Activated naive CD8-positive, alpha-beta T cell treated with anti-CD3 and anti-CD28 coated beads, Interleukin-2, amount 10 ng/mL, durations not matched to agents 7 days and 5 days (primary cell): Measurements from ENCODE around the gene ARMC5. TPM values are rescaled to one million over a fixed set of nuclear protein-coding genes. Genes with fewer than 3 reads are reported as not detected.
A peak's percentile ranks its signal among the peaks of the same experiment; 100 is the strongest.
"Not testable (repeated sequence)": the region's sequence is repeated elsewhere in the genome, so short reads cannot be mapped to it uniquely, and the experiment has no call there.

ENCODE experiments used
- ATAC-seq: fragments of 150-1000 bp; cut with Tn5 transposase; one replicate; pipeline ENCODE4 v1.10.0; 2021; ENCODE audit warnings: low read depth, moderate library complexity
- POLR2A ChIA-PET: fragments of 350-600 bp; sonication (Branson Sonifier 250); formaldehyde crosslinking; loops from one replicate; lab custom pipeline; 2021; ENCODE audit warnings: antibody characterized with exemption; lab: Charles Lee
- DNase-seq: peaks from one replicate; pipeline ENCODE4 v3.0.0; 2021
- H3K27ac Mint-ChIP-seq: one replicate; pipeline ENCODE4 v1.8.0; 2022; ENCODE audit warnings: mild to moderate bottlenecking, mixed read lengths
- H3K27me3 Mint-ChIP-seq: one replicate; pipeline ENCODE4 v1.8.0; 2022; ENCODE audit warnings: mild to moderate bottlenecking, moderate library complexity, mixed read lengths
- H3K36me3 Mint-ChIP-seq: one replicate; pipeline ENCODE4 v1.8.0; 2021; ENCODE audit warnings: mild to moderate bottlenecking, mixed read lengths
- H3K4me1 Mint-ChIP-seq: one replicate; pipeline ENCODE4 v1.8.0; 2021; ENCODE audit warnings: mixed read lengths
- H3K4me3 Mint-ChIP-seq: one replicate; pipeline ENCODE4 v1.8.0; 2022; ENCODE audit warnings: mild to moderate bottlenecking, moderate library complexity, mixed read lengths
- H3K9me3 Mint-ChIP-seq: one replicate; pipeline ENCODE4 v1.8.0; 2021; ENCODE audit warnings: mixed read lengths
- total RNA-seq, 2 experiments: library from RNA; stranded (reverse); gene quantifications; one replicate each; pipeline ENCODE4 v1.2.3, GENCODE V29; 2021

The ARMC5 gene
- total RNA-seq, 2 experiments from 2014 or later: 12.9 to 13.6 TPM

DNA sequence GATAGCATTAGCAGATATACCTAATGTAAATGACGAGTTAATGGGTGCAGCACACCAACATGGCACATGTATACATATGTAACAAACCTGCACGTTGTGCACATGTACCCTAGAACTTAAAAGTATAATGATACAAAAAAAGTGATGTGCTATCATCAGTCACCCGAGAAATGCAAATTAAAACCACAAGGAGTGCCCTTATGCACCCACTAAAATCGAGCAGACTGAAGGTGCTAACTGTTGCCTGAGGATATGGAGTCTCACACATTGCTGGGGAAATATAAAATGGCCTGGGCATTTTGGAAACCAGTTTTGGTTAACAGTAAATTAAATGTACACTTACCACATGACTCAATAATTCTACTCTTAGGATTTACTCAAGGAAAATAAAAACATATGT is 20.3 kb upstream of the ARMC5 start:
- peaks cover 18% of the 10 kb centered on the region for H3K4me1 Mint-ChIP-seq
- POLR2A ChIA-PET, H3K27me3 Mint-ChIP-seq, H3K9me3 Mint-ChIP-seq, H3K36me3 Mint-ChIP-seq, H3K27ac Mint-ChIP-seq, DNase-seq, H3K4me3 Mint-ChIP-seq, ATAC-seq: not testable (repeated sequence)

DNA sequence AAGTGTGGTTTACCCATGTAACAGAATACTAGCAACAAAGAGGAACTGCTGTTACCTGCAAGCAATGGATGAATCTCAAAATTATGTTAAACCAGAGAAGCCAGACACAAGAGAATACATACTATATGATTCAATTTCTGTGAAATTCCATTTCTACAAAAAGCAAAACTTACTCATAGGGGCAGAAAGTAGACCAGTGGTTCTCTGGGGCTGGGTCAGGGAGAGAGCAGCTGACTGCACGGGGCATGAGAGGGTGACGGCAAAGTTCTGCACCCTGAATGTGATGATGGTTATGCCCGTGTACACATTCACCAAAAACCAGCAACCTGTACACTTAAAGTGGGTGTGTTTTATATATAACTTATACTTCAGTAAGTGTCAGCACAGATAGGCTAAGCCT is 19.8 kb upstream of the ARMC5 start:
- POLR2A ChIA-PET: interaction anchor here (0.8 to 0.9 kb wide), 2 partner anchors 13 to 237 kb away, joined by 3 read pairs; partner anchors contain the start of gene PYCARD
- no peaks in the 10 kb centered on the region for H3K27me3 Mint-ChIP-seq

DNA sequence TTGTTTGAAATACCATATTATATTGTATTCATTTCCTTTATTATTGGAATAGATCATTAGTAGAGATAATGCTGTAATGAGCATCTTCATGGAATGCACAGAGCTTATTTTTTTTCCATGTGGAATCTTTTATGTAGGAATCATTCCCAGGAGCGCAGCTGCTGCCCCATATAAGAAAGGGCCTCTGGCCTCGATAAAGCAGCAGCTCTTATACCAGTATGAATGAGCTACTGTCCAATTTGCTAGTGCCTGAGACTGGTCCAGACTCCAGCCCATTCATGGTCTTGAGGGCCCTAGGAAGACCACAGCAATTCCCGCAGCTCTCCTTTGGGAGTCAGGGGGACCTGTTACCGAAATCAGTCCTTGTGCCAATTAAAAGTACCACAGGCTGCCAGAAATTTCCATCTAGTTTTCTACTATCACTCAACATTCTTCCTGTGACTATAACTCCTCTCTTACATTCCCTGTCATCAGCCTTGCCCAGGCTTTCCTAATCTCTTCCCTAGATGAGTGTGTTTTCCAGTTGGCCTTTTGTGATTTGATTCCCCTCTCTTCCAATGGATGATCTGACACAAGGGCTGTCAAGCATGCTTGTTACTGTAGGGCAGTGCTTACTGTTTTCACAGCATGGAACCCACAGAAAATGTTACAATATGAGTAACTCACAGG is 18.7 kb upstream of the ARMC5 start:
- POLR2A ChIA-PET: interaction anchor here (0.6 to 1.0 kb wide), 4 partner anchors 12 to 392 kb away, joined by 3 to 7 read pairs (median 4); partner anchors contain the start of gene PYCARD
- ATAC-seq (no peak), DNase-seq (no peak)
- Mint-ChIP-seq H3K27me3 (no peaks in the 10 kb centered on the region), H3K36me3 (no peaks in the 10 kb centered on the region), H3K4me1 (peaks cover 18% of the 10 kb centered on the region), H3K9me3 (no peaks in the 10 kb centered on the region), H3K4me3 (no peak overlapping the region), H3K27ac (no peak overlapping the region)

More for the DNA sequence above, 19.8 kb upstream of the ARMC5 start:
- no peak for DNase-seq
- ATAC-seq: no peak
- Mint-ChIP-seq H3K4me3 (no peak overlapping the region), H3K9me3 (no peaks in the 10 kb centered on the region), H3K4me1 (peaks cover 18% of the 10 kb centered on the region), H3K36me3 (no peaks in the 10 kb centered on the region), H3K27ac (no peak overlapping the region)

DNA sequence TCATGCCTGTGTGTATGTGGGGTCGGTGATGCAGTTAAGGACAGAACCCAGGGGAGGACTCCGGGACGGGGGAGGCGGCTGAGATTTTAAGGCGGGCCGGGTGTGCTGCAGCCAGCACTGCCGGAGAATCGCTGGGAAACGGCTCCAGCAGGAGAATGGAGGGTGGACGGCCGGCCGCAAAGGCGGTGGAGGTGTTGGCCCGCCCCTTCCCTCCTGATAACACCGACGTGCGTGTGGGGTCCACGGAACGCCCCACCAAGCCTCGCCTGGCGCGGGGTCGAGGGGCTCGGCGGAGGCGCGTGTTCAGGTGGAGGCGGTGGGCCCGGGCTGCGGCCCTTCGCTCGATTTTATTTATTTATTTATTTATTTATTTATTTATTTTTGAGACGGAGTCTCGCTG is 17.3 kb upstream of the ARMC5 start:
- ATAC-seq: no peak
- no peaks in the 10 kb centered on the region for H3K9me3 Mint-ChIP-seq

DNA sequence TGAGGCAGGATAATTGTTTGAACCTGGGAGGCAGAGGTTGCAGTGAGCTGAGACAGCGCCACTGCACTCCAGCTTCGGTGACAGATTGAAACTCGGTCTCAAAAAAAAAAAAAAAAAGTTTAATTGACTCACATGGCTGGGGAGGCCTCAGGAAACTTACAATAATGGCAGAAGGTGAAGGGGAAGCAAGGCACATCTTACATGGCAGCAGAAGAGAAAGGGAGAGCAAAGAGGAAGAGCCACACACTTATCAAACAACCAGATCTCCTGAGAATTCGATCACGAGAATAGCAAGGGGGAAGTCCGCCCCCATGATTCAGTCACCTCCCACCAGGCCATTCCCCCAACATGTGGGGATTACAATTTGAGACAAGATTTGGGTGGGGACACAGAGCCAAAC is 13.4 kb upstream of the ARMC5 start:
- POLR2A ChIA-PET: interaction anchor here (0.7 to 1.1 kb wide), 2 partner anchors 61 to 245 kb away, joined by 3 to 5 read pairs; no protein-coding TSS in a partner anchor
- H3K36me3 Mint-ChIP-seq, H3K4me1 Mint-ChIP-seq, H3K4me3 Mint-ChIP-seq, H3K9me3 Mint-ChIP-seq, H3K27me3 Mint-ChIP-seq, ATAC-seq, DNase-seq, H3K27ac Mint-ChIP-seq: not testable (repeated sequence)

More for the DNA sequence above, 17.3 kb upstream of the ARMC5 start:
- peak overlapping the region; percentile 69 for H3K27ac Mint-ChIP-seq
- H3K4me3 Mint-ChIP-seq: peak overlapping the region; percentile 69
- no peak for DNase-seq
- no peaks in the 10 kb centered on the region for H3K36me3 Mint-ChIP-seq
- POLR2A ChIA-PET: interaction anchor here (0.6 to 2.0 kb wide), 11 partner anchors 16 to 299 kb away, joined by 3 to 11 read pairs (median 6); partner anchors contain the start of genes FUS and PYCARD
- peaks cover 18% of the 10 kb centered on the region for H3K4me1 Mint-ChIP-seq
- H3K27me3 Mint-ChIP-seq: no peaks in the 10 kb centered on the region

DNA sequence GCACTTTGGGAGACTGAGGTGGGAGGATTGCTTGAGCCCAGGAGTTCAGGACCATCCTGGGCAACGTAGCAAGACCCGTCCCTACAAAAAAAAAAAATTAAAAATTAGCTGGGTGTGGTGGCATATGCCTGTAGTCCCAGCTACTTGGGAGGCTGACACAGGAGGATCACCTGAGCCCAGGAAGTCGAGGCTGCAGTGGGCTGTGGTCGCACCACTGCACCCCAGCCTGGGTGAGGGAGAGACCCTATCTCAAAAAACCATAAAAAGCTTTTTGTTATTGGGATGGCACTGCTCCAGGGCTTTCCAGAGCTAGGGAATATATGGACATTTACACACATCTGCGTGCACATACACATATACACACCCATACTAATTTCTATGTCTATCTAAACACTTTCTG is 8.1 kb upstream of the ARMC5 start:
- no peaks in the 10 kb centered on the region for H3K9me3 Mint-ChIP-seq
- POLR2A ChIA-PET: interaction anchor here (0.8 to 1.0 kb wide), 2 partner anchors 9 to 377 kb away, joined by 3 read pairs; partner anchors contain the start of genes ZNF646 and ZNF668
- H3K27ac Mint-ChIP-seq: peak overlapping the region; percentile 3
- no peak overlapping the region for H3K4me3 Mint-ChIP-seq
- DNase-seq: no peak
- ATAC-seq: no peak
- peaks cover 9% of the 10 kb centered on the region for H3K36me3 Mint-ChIP-seq
- H3K27me3 Mint-ChIP-seq: no peaks in the 10 kb centered on the region
- peaks cover 27% of the 10 kb centered on the region for H3K4me1 Mint-ChIP-seq

DNA sequence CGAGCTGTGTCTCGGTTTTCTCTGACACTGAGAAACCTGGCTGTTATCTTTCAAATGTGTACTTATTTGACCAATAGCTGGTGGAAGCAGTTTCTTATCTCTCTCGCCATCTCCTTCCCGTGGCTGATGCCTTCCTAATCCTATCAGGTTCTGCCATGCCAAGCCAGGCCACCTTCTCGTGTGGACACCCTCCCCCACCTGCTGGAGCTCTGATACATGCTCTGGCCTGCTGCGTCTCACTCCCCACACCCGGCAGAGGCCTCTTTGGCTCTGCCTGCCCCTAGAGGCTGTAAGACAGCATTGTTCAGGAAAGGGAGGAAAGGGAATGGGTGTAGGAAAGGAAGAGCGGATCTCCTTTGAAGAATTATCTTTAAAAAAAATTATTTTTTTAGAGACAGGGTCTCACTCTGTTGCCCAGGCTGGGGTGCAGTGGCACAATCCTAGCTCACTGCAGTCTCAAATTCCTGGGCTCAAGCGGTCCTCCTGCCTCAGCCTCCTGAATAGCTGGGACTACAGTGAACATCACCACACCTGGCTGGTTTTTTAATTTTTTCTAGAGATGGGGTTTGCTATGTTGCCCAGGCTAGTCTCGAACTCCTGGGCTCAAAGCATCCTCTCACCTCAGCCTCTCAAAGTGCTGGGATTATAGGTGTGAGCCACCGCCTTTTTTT is 7.5 kb upstream of the ARMC5 start:
- H3K27me3 Mint-ChIP-seq: no peaks in the 10 kb centered on the region
- H3K36me3 Mint-ChIP-seq: peaks cover 11% of the 10 kb centered on the region
- no peak overlapping the region for H3K27ac Mint-ChIP-seq
- no peak overlapping the region for H3K4me3 Mint-ChIP-seq
- H3K9me3 Mint-ChIP-seq: no peaks in the 10 kb centered on the region
- DNase-seq (no peak), ATAC-seq (no peak)
- peaks cover 30% of the 10 kb centered on the region for H3K4me1 Mint-ChIP-seq
- POLR2A ChIA-PET: interaction anchor here (0.6 to 1.0 kb wide), 4 partner anchors 9 to 378 kb away, joined by 3 read pairs; partner anchors contain the start of genes ZNF646 and ZNF668

DNA sequence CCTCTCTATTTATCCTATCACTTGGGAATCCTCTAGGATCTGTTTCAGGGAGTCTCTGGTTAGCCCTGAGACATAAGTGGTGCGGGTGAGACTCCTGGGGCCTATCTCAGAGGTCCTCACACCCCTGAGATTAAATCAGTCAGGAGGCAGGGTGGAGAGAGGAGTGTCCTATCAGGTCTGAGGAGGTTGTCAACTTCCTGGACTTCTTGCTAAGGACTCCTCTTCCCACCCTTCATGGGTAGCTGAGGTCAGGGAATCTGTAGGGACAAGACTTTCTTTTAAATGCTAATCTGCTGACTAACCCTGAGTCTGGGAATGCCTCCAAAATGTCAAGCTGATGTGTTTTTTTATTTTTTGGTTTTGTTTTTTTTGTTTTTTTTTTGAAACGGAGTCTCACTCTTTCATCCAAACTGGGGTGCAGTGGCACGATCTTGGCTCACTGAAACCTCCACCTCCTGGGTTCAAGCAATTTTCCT is 6.6 kb upstream of the ARMC5 start:
- Mint-ChIP-seq H3K4me3 (no peak overlapping the region), H3K9me3 (no peaks in the 10 kb centered on the region), H3K27me3 (no peaks in the 10 kb centered on the region), H3K27ac (peak overlapping the region; percentile 51), H3K36me3 (peaks cover 13% of the 10 kb centered on the region), H3K4me1 (peaks cover 33% of the 10 kb centered on the region)
- ATAC-seq: no peak
- no peak for DNase-seq
- POLR2A ChIA-PET: interaction anchor here (0.7 kb wide), 1 partner anchor 13 kb away, joined by 3 read pairs; no protein-coding TSS in a partner anchor

DNA sequence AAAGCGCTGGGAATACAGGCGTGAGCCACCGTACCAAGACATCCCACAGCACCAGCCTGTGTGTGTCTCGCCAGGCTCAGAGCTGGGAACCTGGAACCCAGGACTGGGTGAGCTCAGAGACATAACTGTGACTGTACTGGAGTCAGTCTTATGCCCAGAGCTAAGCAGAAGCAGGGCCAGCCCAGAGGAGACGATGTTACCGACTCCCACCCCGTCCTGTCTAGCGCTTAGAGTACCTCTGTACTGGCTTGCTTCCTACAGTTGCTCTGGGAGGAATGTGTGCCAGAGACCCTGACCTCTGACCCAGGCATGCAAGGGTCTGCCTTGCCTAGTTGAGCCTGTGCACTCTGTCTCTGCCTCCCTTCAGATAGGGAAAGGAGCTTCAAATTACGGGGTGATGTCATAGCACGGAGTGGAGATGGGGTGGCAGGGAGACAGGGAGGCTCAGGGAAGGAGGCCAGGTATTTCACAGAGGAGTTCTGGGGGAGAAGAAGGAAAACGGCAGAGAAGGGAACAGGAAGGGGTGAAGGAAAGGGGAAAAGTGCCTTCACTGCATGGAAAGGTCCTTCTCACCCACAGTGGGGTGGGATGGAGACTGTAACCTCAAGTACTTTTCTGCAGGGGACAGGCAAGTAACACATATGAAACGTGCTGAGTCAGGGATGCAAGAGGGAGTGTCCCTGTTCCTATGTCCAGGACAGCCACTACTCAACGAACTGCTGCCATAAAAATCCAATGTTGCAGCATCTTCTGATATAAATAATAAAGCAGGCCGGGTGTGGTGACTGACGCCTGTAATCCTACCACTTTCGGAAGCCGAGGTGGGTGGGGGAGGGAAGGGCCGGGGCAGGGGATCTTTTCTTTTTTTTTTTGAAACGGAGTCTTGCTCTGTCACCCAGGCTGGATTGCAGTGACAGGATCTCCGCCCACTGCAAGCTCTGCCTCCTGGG is 5.8 kb upstream of the ARMC5 start:
- Mint-ChIP-seq H3K36me3 (peaks cover 13% of the 10 kb centered on the region), H3K4me3 (no peak overlapping the region), H3K27ac (peak overlapping the region; percentile 9), H3K4me1 (peaks cover 37% of the 10 kb centered on the region), H3K27me3 (no peaks in the 10 kb centered on the region), H3K9me3 (no peaks in the 10 kb centered on the region)
- ATAC-seq (no peak), DNase-seq (no peak)
- POLR2A ChIA-PET: interaction anchor here (0.7 kb wide), 1 partner anchor 126 kb away, joined by 3 read pairs; no protein-coding TSS in a partner anchor

DNA sequence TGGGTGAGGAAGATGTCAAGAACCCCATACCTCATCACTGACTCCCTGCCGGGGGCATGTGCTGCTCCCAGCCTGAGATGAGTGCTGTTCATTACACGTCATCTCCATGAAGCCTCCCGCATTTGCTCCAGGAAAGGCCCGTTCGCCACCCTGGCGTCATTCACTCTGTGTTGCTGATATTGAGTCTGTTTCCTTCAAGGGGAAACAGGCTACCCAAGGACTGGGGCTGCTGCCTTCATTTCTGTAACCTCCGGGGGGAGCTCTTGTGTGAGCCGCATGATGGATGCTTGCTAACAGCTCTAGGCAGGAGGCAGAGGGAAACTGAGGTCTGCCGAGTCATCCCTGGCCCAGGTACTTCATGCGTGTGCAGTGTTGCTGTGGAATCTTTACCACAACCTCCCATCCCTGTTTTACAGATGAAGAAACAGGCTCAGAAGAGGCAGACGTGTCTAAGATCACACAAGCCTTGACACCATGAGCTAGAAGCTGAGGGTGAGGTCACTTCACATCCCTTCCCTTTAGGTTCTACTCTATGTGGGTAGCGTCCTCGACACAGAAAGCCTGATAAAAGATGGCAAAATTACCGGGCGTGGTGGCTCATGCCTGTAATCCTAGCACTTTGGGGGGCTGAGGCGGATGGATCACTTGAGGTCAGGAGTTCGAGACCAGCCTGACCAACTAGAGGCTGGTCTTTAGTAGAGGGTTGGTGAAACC is 3.5 kb upstream of the ARMC5 start:
- POLR2A ChIA-PET: interaction anchor here (0.6 to 5.9 kb wide), 6 partner anchors 32 to 418 kb away, joined by 3 to 23 read pairs (median 4); partner anchors contain the start of genes FUS, RUSF1 and ZNF267
- peaks cover 13% of the 10 kb centered on the region for H3K36me3 Mint-ChIP-seq
- ATAC-seq (no peak), DNase-seq (peak; percentile 50)
- H3K27me3 Mint-ChIP-seq: no peaks in the 10 kb centered on the region
- peak overlapping the region; percentile 49 for H3K27ac Mint-ChIP-seq
- no peaks in the 10 kb centered on the region for H3K9me3 Mint-ChIP-seq
- H3K4me1 Mint-ChIP-seq: peaks cover 47% of the 10 kb centered on the region
- peak overlapping the region; percentile 68 for H3K4me3 Mint-ChIP-seq

DNA sequence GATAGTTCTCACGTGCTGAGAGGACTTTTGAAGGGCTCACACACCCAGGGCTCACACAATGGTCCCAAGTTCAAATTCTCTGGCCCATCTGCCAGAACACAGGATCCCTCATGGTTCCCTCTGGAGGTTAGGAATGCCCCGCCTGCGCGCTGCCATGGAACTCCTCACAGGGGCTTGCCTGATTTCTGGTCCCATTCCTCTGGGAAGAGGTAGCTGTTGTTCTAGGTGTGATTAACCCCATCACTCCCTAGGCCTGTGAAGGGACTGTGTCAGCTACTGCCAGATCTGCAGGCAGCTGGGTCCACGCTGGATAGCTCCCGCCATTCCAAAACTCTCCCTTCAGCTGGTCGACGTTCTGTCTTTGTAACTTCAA is 2.3 kb upstream of the ARMC5 start:
- ATAC-seq (no peak), DNase-seq (no peak)
- Mint-ChIP-seq H3K4me1 (peaks cover 45% of the 10 kb centered on the region), H3K4me3 (peak overlapping the region; percentile 87), H3K27ac (no peak overlapping the region), H3K36me3 (peaks cover 13% of the 10 kb centered on the region), H3K9me3 (no peaks in the 10 kb centered on the region), H3K27me3 (no peaks in the 10 kb centered on the region)
- POLR2A ChIA-PET: interaction anchor here (0.6 to 5.9 kb wide), 5 partner anchors 13 to 315 kb away, joined by 3 to 23 read pairs (median 13); partner anchors contain the start of genes PYCARD and RUSF1
